K562 (cell line): ENCODE measurements around the gene THSD8. TPM values are rescaled to one million over a fixed set of nuclear protein-coding genes. Genes with fewer than 3 reads are reported as not detected.

Experiments
- BRF1 ChIP-seq: IDR thresholded peaks from 3 replicates; pipeline ENCODE4 v1.6.1; 2011; ENCODE audit warnings: borderline replicate concordance, mild to moderate bottlenecking; ENCODE audit not compliant: insufficient read length; ENCODE audit errors: extremely low read depth
- CBFB ChIP-seq: sonication (generic); formaldehyde crosslinking; IDR thresholded peaks from 2 replicates; pipeline ENCODE4 v1.4.0; 2020; ENCODE audit warnings: mild to moderate bottlenecking, missing genetic modification reagents
- CTCF ChIP-seq, 3 experiments: IDR thresholded peaks in 2 of 3; conservative IDR thresholded peaks in 1 of 3; 2 replicates each; pipeline ENCODE4 v1.5.1; 2011 to 2012; ENCODE audit warnings: low read length in 3 of 3, mild to moderate bottlenecking in 3 of 3, control low read depth in 2 of 3, improper control_type of control experiment in 1 of 3, inconsistent platforms in 1 of 3, low read depth in 1 of 3, mixed read lengths in 1 of 3, moderate library complexity in 1 of 3; ENCODE audit not compliant: insufficient read depth in 2 of 3
- CTCFL ChIP-seq: IDR thresholded peaks from 2 replicates; pipeline ENCODE4 v1.6.1; 2011; ENCODE audit warnings: borderline replicate concordance, low read depth, mild to moderate bottlenecking, moderate library complexity, low read length; ENCODE audit not compliant: insufficient read depth, poor library complexity, severe bottlenecking
- EP300 ChIP-seq: IDR thresholded peaks from 2 replicates; pipeline ENCODE4 v1.6.1; 2012; ENCODE audit warnings: low read length, improper control_type of control experiment
- EP400 ChIP-seq: fragments of 450-650 bp; IDR thresholded peaks from 2 replicates; pipeline ENCODE4 v1.6.1; 2017; ENCODE audit warnings: antibody characterized with exemption, mild to moderate bottlenecking, moderate library complexity
- EWSR1 ChIP-seq: fragments of 450-650 bp; IDR thresholded peaks from 2 replicates; pipeline ENCODE4 v1.6.1; 2018; ENCODE audit warnings: borderline replicate concordance, mild to moderate bottlenecking, low read depth, moderate library complexity; ENCODE audit not compliant: partially characterized antibody
- HDAC1 ChIP-seq, 2 experiments: fragments of 450-650 bp; IDR thresholded peaks; 2 replicates each; pipeline ENCODE4 v1.6.1; 2016 to 2017; ENCODE audit warnings: inconsistent platforms in 1 of 2, mild to moderate bottlenecking in 1 of 2, moderate library complexity in 1 of 2
- HDAC6 ChIP-seq: IDR thresholded peaks from 2 replicates; pipeline ENCODE4 v1.6.1; 2012; ENCODE audit warnings: low read depth, mild to moderate bottlenecking, control low read depth, inconsistent platforms, low read length, moderate library complexity
- NFE2 ChIP-seq: IDR thresholded peaks from 2 replicates; pipeline ENCODE4 v1.6.1; 2014; ENCODE audit warnings: antibody characterized with exemption, low read depth
- NKRF ChIP-seq: fragments of 450-650 bp; IDR thresholded peaks from 2 replicates; pipeline ENCODE4 v1.6.1; 2016; ENCODE audit warnings: borderline replicate concordance
- PKNOX1 ChIP-seq: fragments of 450-650 bp; IDR thresholded peaks from 2 replicates; pipeline ENCODE4 v1.6.1; 2016
- RUNX1 ChIP-seq: sonication (generic); IDR thresholded peaks from 2 replicates; pipeline ENCODE4 v1.6.1; 2016; ENCODE audit warnings: antibody characterized with exemption, low read depth
- SAFB ChIP-seq: fragments of 200-400 bp; formaldehyde crosslinking; IDR thresholded peaks from 2 replicates; pipeline ENCODE4 v1.6.1; 2017; ENCODE audit warnings: low read depth, low read length, borderline replicate concordance
- SOX6 ChIP-seq: fragments of 450-650 bp; IDR thresholded peaks from 2 replicates; pipeline ENCODE4 v1.6.1; 2014; ENCODE audit warnings: mild to moderate bottlenecking
- ZBTB2 ChIP-seq: fragments of 450-650 bp; IDR thresholded peaks from 2 replicates; pipeline ENCODE4 v1.6.1; 2016; ENCODE audit warnings: antibody characterized with exemption
- ZNF212 ChIP-seq: fragments of 450-650 bp; formaldehyde crosslinking; IDR thresholded peaks from 2 replicates; pipeline ENCODE4 v1.4.0; 2020; ENCODE audit warnings: mild to moderate bottlenecking
- ZNF274 ChIP-seq: IDR thresholded peaks from 2 replicates; pipeline ENCODE4 v1.6.1; 2011; ENCODE audit warnings: low read depth, mild to moderate bottlenecking, low read length, moderate library complexity, borderline replicate concordance
- polyA plus RNA-seq, 8 experiments: library from polyadenylated mRNA; depleted of rRNA in 4 of 8; stranded (reverse) in 5 of 8; unstranded in 3 of 8; fragments of >200 nt; fragmentation: Nextera tagmentation in 2 of 8; fragmentation: Illumina TruSeq in 1 of 8; extraction: Ambion mirVana in 2 of 8; extraction: Trizol in 1 of 8; gene quantifications; 2 replicates each; pipeline versions ENCODE4 v1.2.1 to v1.2.3, GENCODE V29; 2011 to 2014; ENCODE audit warnings: inconsistent platforms in 1 of 8, missing spikeins in 1 of 8
- total RNA-seq, 7 experiments: library from RNA; depleted of rRNA in 6 of 7; stranded (reverse); fragments of >200 nt in 6 of 7; fragmentation: Illumina TruSeq in 2 of 7; extraction: Trizol in 2 of 7; gene quantifications; 2 replicates each; pipeline versions ENCODE4 v1.2.1 to v1.2.3, GENCODE V29; 2011 to 2021; ENCODE audit warnings: low replicate concordance in 1 of 7

The THSD8 gene
- total and polyA plus RNA-seq, 9 of the 15 experiments (the other 6 are each of a cell fraction or from before 2014, with no cell fraction given): 8.4 to 42.4 (median 19.9) TPM; not detected in 2

- TF ChIP-seq EP300: no peak
- TF ChIP-seq NKRF: peak; percentile 66
- TF ChIP-seq SOX6: no peak
- no peak for TF ChIP-seq ZNF274
- TF ChIP-seq CTCFL: no peak
- no peak for TF ChIP-seq CBFB (CRISPR knock-in tag)
- no peak for TF ChIP-seq SAFB
- peak; percentile 38; the same call in 1 of the 2 replicates for TF ChIP-seq NFE2
- peak; percentile 84 for TF ChIP-seq PKNOX1
- TF ChIP-seq CTCF (IDR thresholded peaks at IDR 0.05 in 2 of 3, conservative IDR thresholded peaks at IDR 0.05 in 1 of 3; ENCODE audit: insufficient read depth in 2 of 3, low read depth in 1 of 3, low read length in 3 of 3): 0 out of 6 replicates have a peak, but pooled peaks of 2 of the 3 experiments have one; percentile 1 to 5
- peak in 1 of 2 experiments; percentile 73; a peak in 1 of 4 replicates for TF ChIP-seq HDAC1 (IDR thresholded peaks at IDR 0.05)
- no peak for TF ChIP-seq EP400
- no peak for TF ChIP-seq EWSR1
- peak; percentile 60; the same call in 1 of the 2 replicates for TF ChIP-seq ZBTB2
- TF ChIP-seq ZNF212 (CRISPR knock-in tag): no peak
- TF ChIP-seq RUNX1: no peak
- no peak for TF ChIP-seq HDAC6
- no peak for TF ChIP-seq BRF1
Measured at GRCh38 chr19:12840091-12841079, 38.5 kb downstream of the THSD8 start (continued).
